HG02885 (cell line): ENCODE measurements around the gene BHLHE41.

Experiments
- ATAC-seq: cut with Tn5 transposase; IDR thresholded peaks from one replicate; pipeline ENCODE4 v1.9.1; 2021; ENCODE audit warnings: mild to moderate bottlenecking; ENCODE audit not compliant: unreplicated experiment, poor library complexity

The BHLHE41 gene

DNA sequence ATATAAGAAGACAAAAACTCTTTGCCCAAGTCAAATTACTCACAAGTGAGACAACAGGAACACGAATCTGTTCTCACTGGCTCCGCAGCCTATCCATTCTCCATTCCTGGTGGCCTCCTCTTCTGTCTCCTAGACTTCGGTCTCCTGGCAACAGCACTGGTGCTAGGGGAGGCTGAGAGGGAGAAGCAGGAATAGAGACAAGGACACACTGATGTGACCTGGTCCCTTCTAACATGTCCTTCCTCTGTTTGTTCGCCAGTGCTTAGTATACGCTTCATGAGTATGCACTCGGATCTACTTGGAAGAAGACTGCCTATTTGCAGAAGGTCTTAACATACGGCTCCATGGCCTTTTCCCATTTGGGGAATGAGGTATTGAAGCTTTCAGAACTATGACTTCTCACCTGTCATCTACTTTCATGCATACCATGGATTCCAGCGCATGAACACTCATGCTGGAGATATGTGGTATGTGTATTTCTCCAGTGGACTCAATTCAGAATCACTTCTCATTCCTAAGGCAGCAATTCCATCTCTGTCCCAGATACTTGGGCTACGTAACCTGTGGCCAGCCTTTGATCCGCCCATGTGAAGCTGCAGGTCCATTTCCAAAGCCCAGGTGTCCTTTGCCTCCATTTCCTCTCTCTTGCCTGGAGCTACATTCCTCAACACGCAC, 33.9 kb downstream of the BHLHE41 start:
- ATAC-seq, result no peak

DNA sequence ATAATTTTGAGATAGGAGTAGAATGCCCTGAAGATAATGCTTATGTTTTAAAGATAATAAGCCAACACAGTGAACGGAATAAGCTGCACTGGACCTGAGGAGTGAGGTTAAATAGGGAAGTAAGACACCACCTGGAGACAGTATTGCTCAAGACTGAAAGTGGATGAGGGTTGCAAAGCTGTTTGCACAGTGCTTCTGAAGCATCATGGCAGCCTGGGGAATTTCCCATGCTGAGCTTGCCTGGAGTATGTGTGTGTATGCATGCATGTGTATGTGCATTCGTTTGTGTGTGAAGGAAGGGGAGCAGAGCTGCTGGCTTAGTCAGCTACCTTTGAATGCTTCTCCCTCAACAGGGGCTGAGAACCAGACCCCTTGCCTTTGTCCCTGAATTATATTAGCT, 35.8 kb downstream of the BHLHE41 start:
- ATAC-seq, result peak; percentile 99

DNA sequence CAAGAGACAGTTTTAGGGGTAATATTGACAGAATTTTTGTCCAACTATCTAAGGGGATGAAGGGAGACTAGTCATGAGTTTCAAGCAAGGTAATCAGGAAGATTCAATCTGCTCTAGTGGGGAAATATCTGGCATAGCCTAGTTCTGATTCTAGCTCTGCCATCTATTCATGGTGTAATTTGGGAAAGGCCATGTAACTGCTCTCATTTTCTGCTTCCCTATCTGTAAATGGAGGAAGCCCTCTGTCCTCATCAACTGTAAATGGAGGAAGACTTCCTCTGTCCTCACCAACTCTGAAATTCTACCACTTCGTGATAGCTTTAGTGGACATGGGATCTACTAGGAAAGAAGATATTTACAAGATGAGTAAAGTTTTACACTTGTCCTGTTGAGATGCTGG, 37.9 kb downstream of the BHLHE41 start:
- ATAC-seq, result no peak

DNA sequence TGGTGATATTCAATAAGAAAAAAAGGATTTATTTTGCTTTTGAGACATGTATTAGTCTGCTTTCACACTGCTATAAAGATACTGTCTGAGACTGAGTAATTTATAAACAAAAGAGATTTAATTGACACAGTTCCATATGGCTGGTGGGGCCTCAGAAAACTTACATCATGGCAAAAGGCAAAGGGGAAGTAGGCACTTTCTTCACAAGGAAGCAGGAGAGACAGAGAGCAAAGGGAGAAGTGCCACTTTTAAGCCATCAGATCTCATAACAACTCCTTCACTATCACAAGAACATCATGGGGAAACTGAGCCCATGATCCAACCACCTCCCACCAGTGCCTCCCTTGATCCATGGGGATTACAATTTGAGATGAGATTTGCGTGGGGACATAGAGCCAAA, 43.9 kb downstream of the BHLHE41 start:
- ATAC-seq, result no peak

DNA sequence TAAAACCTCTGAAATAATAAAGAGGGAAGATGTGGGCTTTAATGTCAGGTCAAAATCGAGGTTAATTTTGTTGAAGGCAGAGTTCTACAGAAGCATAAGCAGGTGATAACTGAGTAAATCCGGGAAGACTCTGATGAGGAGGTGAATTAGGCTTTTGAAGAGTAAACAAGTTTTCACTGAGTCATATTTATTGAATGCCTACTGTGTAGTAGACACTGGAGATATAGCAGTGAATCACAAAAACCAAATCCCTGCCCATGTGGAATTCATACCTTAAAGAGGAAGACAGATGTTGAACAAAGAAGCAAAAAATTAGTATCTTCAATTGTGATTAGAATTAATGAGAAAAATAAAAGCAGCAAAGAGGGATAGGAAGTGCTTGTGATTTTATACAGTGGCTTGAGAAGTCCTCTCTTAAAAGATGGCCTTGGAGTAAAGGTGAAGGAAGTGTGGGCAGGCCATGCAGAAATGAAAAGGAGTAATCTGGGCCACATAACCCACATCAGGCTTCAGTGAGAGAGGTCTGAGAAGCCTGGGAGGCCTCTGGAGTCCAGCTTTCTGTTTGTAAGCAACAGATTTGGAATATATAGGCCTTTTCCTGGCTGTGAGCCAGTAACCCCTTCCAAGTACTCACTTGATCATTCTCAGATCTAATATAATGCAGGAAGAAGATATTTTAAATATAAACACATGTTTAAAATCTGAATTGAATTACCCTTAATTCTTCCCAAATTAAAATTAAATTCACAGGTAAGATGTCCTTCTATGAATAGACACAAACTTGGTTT, 46.7 kb downstream of the BHLHE41 start:
- no peak for ATAC-seq
